Small intestine (tissue), 7 donors: ENCODE data around the gene C11orf68. TPM values are rescaled to one million over a fixed set of nuclear protein-coding genes. Genes with fewer than 3 reads are reported as not detected.

Source experiments
- DNase-seq, 2 donors: peaks; one replicate each; pipeline versions ENCODE4 v3.0.0 to v3.0.0-alpha.2; 2013
- FAIRE-seq: peaks from 2 replicates; lab custom pipeline; 2012; peaks lifted over from hg19 to GRCh38; lab: Jason Lieb, UNC
- H3K27ac ChIP-seq, 3 donors: one replicate each; pipeline ENCODE4 v1.5.1; 2013; ENCODE audit warnings: low read length in 2 of 3, mild to moderate bottlenecking in 2 of 3, control low read depth in 1 of 3, inconsistent platforms in 1 of 3, low read depth in 1 of 3, moderate library complexity in 1 of 3
- H3K27me3 ChIP-seq, 3 donors: one replicate each; pipeline ENCODE4 v1.6.1; 2013; ENCODE audit warnings: low read length in 3 of 3, inconsistent platforms in 1 of 3; ENCODE audit not compliant: control insufficient read depth in 3 of 3, insufficient read depth in 3 of 3
- H3K36me3 ChIP-seq, 3 donors: one replicate each; pipeline ENCODE4 v1.6.1; 2013; ENCODE audit warnings: low read length in 3 of 3, inconsistent platforms in 1 of 3, low read depth in 1 of 3, mild to moderate bottlenecking in 1 of 3, moderate library complexity in 1 of 3; ENCODE audit not compliant: control insufficient read depth in 3 of 3, insufficient read depth in 2 of 3
- H3K4me1 ChIP-seq, 3 donors: one replicate each; pipeline ENCODE4 v1.6.1; 2013; ENCODE audit warnings: low read length in 2 of 3, inconsistent platforms in 1 of 3, low read depth in 1 of 3, mild to moderate bottlenecking in 1 of 3, moderate library complexity in 1 of 3; ENCODE audit not compliant: control insufficient read depth in 3 of 3, insufficient read depth in 2 of 3
- H3K4me3 ChIP-seq, 3 donors: one replicate each; pipeline ENCODE4 v1.5.1; 2013; ENCODE audit warnings: low read length in 3 of 3, control low read depth in 1 of 3, inconsistent platforms in 1 of 3, low read depth in 1 of 3, mild to moderate bottlenecking in 1 of 3, moderate library complexity in 1 of 3
- H3K9me3 ChIP-seq, 2 donors: one replicate each; pipeline ENCODE4 v1.6.1; 2013; ENCODE audit warnings: low read depth in 1 of 2, low read length in 1 of 2; ENCODE audit not compliant: control insufficient read depth in 2 of 2, insufficient read depth in 1 of 2
- WGBS, 3 donors: extraction: QIAGEN DNeasy Blood & Tissue Kit; methylation state at CpG; one replicate each; pipeline ENCODE4 v1.1.7; 2013; 5-methylcytosine and 5-hydroxymethylcytosine counted together
- polyA plus RNA-seq, 4 donors: library from polyadenylated mRNA; stranded (reverse) in 3 of 4; unstranded in 1 of 4; fragments of 200-250 nt in 3 of 4; fragments of 120-200 nt in 1 of 4; gene quantifications; one replicate each; pipeline versions ENCODE4 v1.2.1 to v1.2.3, GENCODE V29; 2013
- donor health status: healthy with polysubstance abuse.
- donor health status: control.
- donor health status: control.
- donor health status: Bipolar disorder and iron deficiency.
- donor health status: healthy.

Gene C11orf68
- polyA plus RNA-seq, 4 donors: 23.9 to 32.7 (median 26.9) TPM

DNA sequence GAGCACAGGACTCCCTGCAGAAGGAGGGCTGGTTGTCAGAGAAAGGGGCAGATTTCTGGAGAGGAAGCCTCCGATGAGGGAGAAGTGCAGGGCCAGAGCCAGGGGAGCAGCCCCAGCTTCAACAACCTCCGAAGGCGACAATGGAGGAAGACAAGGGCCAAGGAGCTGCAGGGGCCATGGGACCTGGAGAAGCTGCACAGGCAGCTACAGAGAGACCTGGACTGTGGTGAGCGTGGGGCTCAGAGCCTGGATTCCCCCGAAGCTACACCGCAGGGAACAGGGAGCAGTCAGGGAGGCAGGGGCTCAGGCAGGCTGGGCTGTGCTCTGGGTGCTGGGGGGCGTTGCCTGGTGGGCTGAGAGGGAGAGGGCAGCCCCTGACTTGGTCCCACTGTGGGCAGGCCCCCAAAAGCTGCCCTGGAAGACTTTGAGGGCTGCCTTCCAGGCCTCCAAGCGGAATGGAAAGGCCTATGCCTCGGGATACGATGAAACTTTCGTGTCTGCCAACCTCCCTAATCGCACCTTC, 28.8 kb upstream of the C11orf68 start:
- 70 to 85% (median 80%) methylated on average over 12 of the region's 12 CpGs for WGBS, 3 donors
- FAIRE-seq (no peak), DNase-seq (no peak)
- Histone ChIP-seq H3K27me3 (peaks cover 0 to 11% (median 0%) of the 10 kb centered on the region in 3 donors), H3K9me3 (no peaks in the 10 kb centered on the region), H3K4me1 (no peaks in the 10 kb centered on the region), H3K36me3 (no peaks in the 10 kb centered on the region), H3K4me3 (no peak overlapping the region), H3K27ac (no peak overlapping the region)

DNA sequence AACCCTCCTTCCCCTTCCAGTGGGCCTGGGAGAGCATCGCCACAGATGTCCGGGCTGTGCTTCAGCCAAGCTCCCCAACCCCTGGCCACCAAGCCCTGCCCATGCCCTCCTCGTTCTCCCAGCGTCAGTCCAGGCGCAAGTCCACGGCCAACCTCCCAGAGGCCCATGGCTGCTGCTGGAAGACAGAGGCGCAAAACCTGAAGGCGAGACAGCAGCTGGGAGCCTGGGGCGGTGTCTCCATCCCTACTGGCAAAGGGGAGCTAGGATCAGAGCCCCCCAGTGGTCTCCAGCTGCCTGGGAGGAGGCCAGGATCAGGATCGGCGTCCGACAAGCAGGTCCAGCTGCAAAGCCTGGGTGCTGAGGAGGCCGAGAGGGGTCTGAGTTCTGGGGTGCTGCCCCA, 28.3 kb upstream of the C11orf68 start:
- Histone ChIP-seq H3K36me3 (no peaks in the 10 kb centered on the region), H3K9me3 (no peaks in the 10 kb centered on the region), H3K27me3 (peaks cover 0 to 13% (median 0%) of the 10 kb centered on the region in 3 donors), H3K4me1 (no peaks in the 10 kb centered on the region), H3K27ac (no peak overlapping the region), H3K4me3 (no peak overlapping the region)
- DNase-seq (no peak), FAIRE-seq (no peak)
- WGBS, 3 donors: 63 to 76% (median 70%) methylated on average over 13 of the region's 13 CpGs

DNA sequence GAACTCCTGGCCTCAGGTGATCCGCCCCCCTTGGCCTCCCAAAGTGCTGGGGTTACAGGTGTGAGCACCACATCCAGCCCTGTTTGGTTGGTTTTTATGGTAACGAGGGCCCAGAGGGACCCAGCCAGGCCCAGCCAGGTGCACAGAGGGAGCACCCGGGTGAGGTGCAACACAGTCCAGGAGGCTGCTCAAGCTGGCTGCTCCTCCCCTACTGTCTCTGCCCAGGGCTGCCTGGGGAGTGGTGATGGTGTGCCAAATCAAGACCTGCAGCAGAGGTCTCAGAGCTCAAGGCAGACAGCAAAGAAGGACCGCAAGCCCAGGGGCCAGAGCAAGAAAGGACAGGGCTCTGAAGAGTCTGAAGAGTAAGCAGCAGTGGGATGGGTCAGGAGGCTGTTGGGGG, 27.8 kb upstream of the C11orf68 start:
- no peaks in the 10 kb centered on the region for H3K36me3 ChIP-seq
- H3K4me3 ChIP-seq: no peak overlapping the region
- FAIRE-seq (no peak), DNase-seq (no peak)
- WGBS, 3 donors: 70 to 79% (median 78%) methylated on average over 4 of the region's 4 CpGs
- H3K4me1 ChIP-seq: no peaks in the 10 kb centered on the region
- H3K9me3 ChIP-seq: no peaks in the 10 kb centered on the region
- H3K27ac ChIP-seq: no peak overlapping the region
- H3K27me3 ChIP-seq: peaks cover 0 to 14% (median 0%) of the 10 kb centered on the region in 3 donors

DNA sequence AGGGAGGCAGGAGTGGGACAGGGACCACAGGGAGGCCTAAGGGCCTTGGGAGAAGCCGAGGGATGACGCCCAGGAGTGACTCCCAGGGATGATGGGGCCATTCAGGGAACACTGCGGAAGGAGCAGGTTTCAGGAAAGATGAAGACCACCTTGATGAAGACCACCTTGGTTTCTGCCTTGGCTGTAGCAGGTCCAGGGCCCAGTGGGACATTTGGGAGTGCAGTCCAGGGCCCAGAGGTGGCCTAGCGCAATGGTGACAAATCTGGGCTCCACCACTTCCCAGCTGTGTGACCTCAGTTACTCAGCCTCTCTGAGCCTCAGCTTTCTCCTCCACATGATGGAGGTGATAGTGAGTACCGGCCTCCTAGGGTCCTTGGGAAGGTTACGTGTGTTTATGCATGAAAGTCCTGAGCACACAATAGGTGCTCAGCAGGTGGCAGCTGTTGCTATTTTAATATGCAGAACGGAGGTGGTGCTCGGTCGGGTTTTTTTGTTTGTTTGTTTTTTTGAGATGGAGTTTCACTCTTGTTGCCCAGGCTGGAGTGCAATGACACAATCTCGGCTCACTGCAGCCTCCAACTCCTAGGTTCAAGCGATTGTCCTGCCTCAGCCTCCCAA, 27.2 kb upstream of the C11orf68 start:
- no peak overlapping the region for H3K4me3 ChIP-seq
- H3K27me3 ChIP-seq: peaks cover 0 to 18% (median 0%) of the 10 kb centered on the region in 3 donors
- H3K4me1 ChIP-seq: no peaks in the 10 kb centered on the region
- no peaks in the 10 kb centered on the region for H3K36me3 ChIP-seq
- H3K27ac ChIP-seq: no peak overlapping the region
- DNase-seq: no peak
- H3K9me3 ChIP-seq: no peaks in the 10 kb centered on the region
- WGBS, 3 donors: 84 to 86% (median 85%) methylated on average over 11 of the region's 11 CpGs
- FAIRE-seq: no peak

DNA sequence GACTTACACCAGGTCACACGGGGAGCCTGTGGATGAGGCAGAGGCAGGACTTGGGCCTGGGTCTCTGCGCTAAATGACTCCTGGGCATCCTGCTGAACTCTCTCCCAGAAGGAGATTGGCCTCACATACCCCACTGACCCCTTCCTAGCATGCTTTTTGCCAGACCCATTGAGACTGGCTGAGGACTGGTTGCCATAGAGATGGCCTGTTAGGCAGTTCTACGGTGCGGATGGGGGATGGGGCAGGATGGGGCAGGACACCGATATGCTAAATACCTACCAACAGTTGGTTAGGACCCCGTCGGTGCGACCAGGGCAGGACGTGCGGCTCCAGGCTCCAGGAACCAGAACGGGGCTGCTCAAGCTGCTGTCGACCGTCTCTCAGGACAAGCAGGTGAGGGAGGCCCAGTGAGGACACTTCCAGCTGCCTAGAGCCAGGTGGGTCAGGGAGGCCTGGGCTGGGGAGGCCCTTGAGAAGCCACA, 26.6 kb upstream of the C11orf68 start, which contains the start of gene TSGA10IP:
TSGA10IP (plus strand) TSS at position 51 of the 482 bp plus-strand sequence; CDS start at position 247, 196 bp downstream.
- no peak for DNase-seq
- no peaks in the 10 kb centered on the region for H3K36me3 ChIP-seq
- no peaks in the 10 kb centered on the region for H3K4me1 ChIP-seq
- no peaks in the 10 kb centered on the region for H3K9me3 ChIP-seq
- peaks cover 0 to 18% (median 0%) of the 10 kb centered on the region in 3 donors for H3K27me3 ChIP-seq
- H3K27ac ChIP-seq: no peak within 1 kb of the TSS
- FAIRE-seq: no peak
- H3K4me3 ChIP-seq: no peak within 1 kb of the TSS
- WGBS, 3 donors: 72 to 91% (median 85%) methylated on average over 13 of the region's 13 CpGs

DNA sequence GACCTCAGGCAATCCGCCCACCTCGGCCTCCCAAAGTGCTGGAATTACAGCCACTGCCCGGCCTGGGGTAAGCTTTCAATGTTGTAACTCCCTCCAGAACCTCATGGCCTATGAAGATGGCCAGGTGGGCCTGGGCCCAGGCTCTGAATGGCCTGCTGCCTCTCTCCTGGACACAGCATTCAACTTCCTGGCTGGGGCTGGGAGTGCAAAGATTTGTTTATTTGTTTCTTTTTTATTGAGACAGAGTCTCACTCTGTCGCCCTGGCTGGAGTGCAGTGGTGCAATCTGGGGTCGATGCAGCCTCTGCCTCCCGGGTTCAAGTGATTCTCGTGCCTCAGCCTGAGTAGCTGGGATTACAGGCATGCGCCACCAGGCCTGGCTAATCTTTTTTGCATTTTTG, 25.9 kb upstream of the C11orf68 start:
- no peak for DNase-seq
- Histone ChIP-seq H3K9me3 (no peaks in the 10 kb centered on the region), H3K4me1 (no peaks in the 10 kb centered on the region), H3K27me3 (peaks cover 0 to 18% (median 0%) of the 10 kb centered on the region in 3 donors), H3K4me3 (no peak overlapping the region), H3K27ac (no peak overlapping the region), H3K36me3 (no peaks in the 10 kb centered on the region)
- WGBS, 3 donors: 78 to 86% (median 83%) methylated on average over 8 of the region's 8 CpGs
- FAIRE-seq: no peak

DNA sequence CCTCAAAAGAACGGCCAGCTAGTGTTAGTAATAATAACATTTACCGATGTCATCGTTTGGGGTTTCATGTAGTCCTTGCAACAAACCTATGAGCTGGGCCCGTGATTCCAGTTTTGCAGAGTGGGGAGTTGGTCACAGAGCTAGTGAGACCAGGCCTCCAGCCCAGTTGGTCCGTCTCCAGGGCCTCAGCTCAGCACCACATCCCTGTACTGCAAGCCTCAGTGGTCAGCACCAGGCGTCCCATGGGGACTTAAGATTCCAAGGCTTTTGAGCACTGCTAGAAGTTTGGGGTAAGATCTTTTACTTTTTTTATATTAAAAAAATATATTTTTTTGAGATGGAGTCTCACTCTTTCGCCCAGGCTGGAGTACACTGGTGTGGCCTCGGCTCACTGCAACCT, 25.3 kb upstream of the C11orf68 start:
- WGBS, 3 donors: 87 to 95% (median 91%) methylated on average over 8 of the region's 8 CpGs

DNA sequence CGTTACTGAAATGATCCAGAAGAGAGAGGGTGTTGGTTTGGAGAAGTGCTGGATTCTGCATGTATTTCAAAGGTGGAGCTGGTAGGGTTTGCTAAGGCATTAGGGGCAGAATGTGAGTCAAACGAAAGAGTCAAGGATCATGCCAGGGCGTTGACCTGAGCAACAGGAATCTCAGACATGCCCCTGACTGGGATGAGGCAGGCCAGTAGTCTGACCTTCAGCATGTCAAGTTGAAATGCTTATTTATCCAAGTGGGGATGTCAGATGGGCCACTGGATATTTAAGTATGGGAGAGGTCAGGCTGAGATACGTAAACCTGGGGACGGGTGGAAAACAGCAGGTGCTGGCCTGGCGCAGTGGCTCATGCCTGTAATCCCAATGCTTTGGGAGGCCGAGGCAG, 23.7 kb upstream of the C11orf68 start:
- no peak overlapping the region for H3K27ac ChIP-seq
- WGBS, 3 donors: 66 to 89% (median 86%) methylated on average over 7 of the region's 7 CpGs
- DNase-seq: no peak
- H3K9me3 ChIP-seq: no peaks in the 10 kb centered on the region
- H3K36me3 ChIP-seq: no peaks in the 10 kb centered on the region
- peaks cover 0 to 14% (median 0%) of the 10 kb centered on the region in 3 donors for H3K27me3 ChIP-seq
- H3K4me3 ChIP-seq: no peak overlapping the region
- FAIRE-seq: no peak
- H3K4me1 ChIP-seq: no peaks in the 10 kb centered on the region

More for the DNA sequence above, 25.3 kb upstream of the C11orf68 start:
- Histone ChIP-seq H3K36me3 (no peaks in the 10 kb centered on the region), H3K9me3 (no peaks in the 10 kb centered on the region), H3K27me3 (peaks cover 0 to 18% (median 0%) of the 10 kb centered on the region in 3 donors), H3K4me1 (no peaks in the 10 kb centered on the region), H3K27ac (no peak overlapping the region), H3K4me3 (no peak overlapping the region)
- FAIRE-seq: no peak
- DNase-seq: no peak
